Panc1 (cell line): Measurements from ENCODE around the gene CD9.

Source experiments
- CTCF ChIP-seq: fragments of 450-650 bp; IDR thresholded peaks from 2 replicates; pipeline ENCODE4 v1.5.1; 2017; ENCODE audit warnings: mild to moderate bottlenecking
- POLR2AphosphoS5 ChIP-seq: IDR thresholded peaks from 2 replicates; pipeline ENCODE4 v1.6.1; 2012; ENCODE audit warnings: mild to moderate bottlenecking, low read depth, low read length, moderate library complexity
- REST ChIP-seq, 2 experiments: IDR thresholded peaks; 2 replicates each; pipeline ENCODE4 v1.6.1; 2011 to 2012; ENCODE audit warnings: low read depth in 2 of 2, control low read depth in 1 of 2, low read length in 1 of 2, mild to moderate bottlenecking in 1 of 2, moderate library complexity in 1 of 2; ENCODE audit not compliant: insufficient read depth in 1 of 2
- SIN3A ChIP-seq: IDR thresholded peaks from 2 replicates; pipeline ENCODE4 v1.6.1; 2012; ENCODE audit warnings: low read depth, mild to moderate bottlenecking, low read length, moderate library complexity, borderline replicate concordance; ENCODE audit not compliant: insufficient read depth
- TCF7L2 ChIP-seq: IDR thresholded peaks from 2 replicates; pipeline ENCODE4 v1.6.1; 2011; ENCODE audit warnings: mild to moderate bottlenecking, low read depth, low read length, inconsistent platforms

DNA sequence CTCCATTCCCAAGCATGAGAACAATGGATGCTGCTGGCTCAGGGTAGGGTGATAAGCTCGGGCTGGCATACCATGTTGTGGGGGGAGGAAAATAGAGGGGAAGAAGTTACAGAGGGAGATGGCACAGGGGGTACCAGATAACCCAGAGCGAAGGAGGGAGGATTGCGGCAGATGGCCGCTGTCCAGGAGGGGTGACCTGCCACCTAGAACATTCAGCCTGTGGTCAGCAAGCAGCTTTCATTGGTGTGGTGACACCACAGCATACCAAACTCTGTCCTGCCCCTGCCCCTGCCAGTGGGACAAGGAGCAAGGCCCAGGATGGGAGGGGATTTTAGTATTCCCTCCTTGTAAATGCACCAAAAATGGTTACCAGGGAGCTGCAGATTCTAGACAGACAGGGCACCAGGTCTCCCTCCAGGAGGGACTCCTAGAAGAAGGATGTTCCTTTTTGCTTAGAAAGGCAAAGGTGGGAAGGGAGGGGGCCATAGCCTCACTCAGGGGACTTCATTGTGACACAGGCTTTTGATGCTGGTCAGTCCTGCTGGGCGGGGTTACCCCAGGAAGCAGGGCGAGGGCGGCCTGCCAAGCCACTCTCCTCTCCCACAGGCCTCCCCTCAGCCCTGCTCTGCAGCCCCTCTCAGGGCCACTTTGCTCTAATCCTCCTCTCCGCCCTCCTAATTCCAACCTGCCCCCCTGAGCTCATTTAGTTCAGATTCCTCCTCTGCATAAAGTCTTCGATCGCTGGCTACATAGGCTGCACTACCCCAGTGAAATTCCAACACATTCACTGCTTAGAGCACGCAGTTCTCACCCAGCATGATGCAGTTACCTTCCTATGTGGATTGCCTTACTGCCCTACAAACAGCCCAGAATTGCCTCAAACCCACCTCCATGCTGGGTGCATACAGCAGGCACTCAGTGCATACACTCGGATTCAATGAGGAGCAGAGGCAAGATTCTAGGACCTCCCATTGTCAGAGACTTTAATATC lies 74.3 kb downstream of the CD9 start:
- no peak for TF ChIP-seq CTCF
- TF ChIP-seq POLR2AphosphoS5: no peak
- TF ChIP-seq SIN3A: no peak
- TF ChIP-seq REST (IDR thresholded peaks at IDR 0.05; ENCODE audit: insufficient read depth in 1 of 2, low read depth in 2 of 2, low read length in 1 of 2): no peak
- TF ChIP-seq TCF7L2: no peak
